ENCODE measurements around the gene KBTBD7. TPM values are rescaled to one million over a fixed set of nuclear protein-coding genes. Genes with fewer than 3 reads are reported as not detected.

KBTBD7 gene, protein sequence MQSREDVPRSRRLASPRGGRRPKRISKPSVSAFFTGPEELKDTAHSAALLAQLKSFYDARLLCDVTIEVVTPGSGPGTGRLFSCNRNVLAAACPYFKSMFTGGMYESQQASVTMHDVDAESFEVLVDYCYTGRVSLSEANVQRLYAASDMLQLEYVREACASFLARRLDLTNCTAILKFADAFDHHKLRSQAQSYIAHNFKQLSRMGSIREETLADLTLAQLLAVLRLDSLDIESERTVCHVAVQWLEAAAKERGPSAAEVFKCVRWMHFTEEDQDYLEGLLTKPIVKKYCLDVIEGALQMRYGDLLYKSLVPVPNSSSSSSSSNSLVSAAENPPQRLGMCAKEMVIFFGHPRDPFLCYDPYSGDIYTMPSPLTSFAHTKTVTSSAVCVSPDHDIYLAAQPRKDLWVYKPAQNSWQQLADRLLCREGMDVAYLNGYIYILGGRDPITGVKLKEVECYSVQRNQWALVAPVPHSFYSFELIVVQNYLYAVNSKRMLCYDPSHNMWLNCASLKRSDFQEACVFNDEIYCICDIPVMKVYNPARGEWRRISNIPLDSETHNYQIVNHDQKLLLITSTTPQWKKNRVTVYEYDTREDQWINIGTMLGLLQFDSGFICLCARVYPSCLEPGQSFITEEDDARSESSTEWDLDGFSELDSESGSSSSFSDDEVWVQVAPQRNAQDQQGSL
- total RNA-seq = 1 to 10 TPM; 3.6 to 4.1 TPM

DNA sequence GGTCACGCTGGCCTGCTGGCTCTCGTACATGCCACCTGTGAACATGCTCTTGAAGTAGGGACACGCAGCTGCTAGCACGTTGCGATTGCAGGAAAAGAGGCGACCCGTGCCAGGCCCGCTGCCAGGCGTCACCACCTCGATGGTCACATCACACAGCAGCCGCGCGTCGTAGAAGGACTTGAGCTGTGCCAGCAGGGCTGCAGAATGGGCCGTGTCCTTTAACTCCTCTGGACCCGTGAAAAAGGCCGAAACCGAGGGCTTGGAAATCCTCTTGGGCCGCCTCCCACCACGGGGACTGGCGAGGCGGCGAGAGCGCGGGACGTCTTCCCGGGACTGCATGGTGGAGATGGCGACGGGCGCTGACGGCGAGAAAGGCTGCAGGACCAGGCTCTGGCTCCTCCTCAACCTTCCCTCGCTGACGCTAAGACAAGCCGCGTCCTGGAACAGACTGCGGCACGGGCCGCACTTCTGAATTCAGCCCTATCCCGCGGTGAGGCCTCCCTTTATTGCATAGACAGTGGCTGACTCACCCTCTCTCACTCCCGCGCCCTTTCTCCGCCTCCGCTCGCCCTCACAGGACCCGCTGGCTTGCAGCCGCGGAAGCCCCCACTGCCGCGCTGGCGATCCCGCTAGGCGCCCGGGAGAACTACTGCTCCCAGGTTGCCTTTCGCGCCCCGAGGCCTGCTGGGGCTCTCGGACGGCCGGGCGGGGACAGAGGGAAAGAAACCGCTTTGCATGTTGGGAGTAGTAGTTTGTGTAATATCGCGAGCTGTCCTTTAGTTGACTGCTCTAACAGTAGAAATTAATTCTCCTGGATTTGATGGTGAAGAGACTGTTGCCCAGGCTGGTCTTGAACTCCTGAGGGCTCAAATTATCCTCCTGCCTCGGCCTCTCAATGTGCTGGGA lies at the start of gene KBTBD7:
KBTBD7 (minus strand) TSS at position 651 of the 906 bp plus-strand sequence; CDS start at position 339, 312 bp downstream.
- ChIA-PET CTCF (no interaction called here), POLR2A (interaction anchor here (0.6 to 1.3 kb wide), 2 partner anchors 61 to 105 kb away, joined by 3 to 4 read pairs; no protein-coding TSS in a partner anchor)
- Mint-ChIP-seq H3K36me3 (peaks cover 9% of the 10 kb centered on the region), H3K9me3 (no peaks in the 10 kb centered on the region), H3K4me3 (peak within 1 kb of the TSS; percentile 90), H3K27ac (peak within 1 kb of the TSS; percentile 92), H3K27me3 (no peaks in the 10 kb centered on the region), H3K4me1 (ENCODE audit: low read depth) (peaks cover 43% of the 10 kb centered on the region)
- intact Hi-C loops (cut with micrococcal nuclease) = loop anchor here (1.0 to 2.0 kb wide), 7 partner anchors 15 to 417 kb away; partner anchors contain the start of genes KBTBD6, MTRF1 and WBP4
- peak; percentile 96 for DNase-seq

DNA sequence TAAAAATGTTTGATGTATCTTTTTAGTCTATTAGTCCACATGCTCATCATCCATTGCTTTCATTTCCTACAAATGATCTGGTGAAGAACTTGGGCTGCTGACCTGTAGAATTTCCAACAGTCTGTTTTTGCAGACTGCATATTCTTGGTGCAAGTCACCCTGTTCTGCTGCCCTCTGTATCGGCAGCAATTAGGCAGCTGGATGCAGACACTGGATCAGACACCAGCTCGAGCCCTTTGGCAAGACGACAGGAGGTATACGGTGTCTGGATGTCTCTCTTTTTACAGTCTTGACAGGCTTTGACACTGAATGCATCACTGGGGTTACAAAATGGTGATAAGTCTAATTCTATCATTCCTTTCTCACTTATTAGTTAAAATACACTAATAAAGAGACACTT lies 47.3 kb upstream of the KBTBD7 start:
- DNase-seq = no peak
- H3K27ac Mint-ChIP-seq = no peak overlapping the region
- POLR2A ChIA-PET = no interaction called here
- no peak overlapping the region for H3K4me3 Mint-ChIP-seq
- H3K27me3 Mint-ChIP-seq = no peaks in the 10 kb centered on the region
- CTCF ChIA-PET = no interaction called here
- H3K9me3 Mint-ChIP-seq = no peaks in the 10 kb centered on the region
- H3K36me3 Mint-ChIP-seq = peaks cover 9% of the 10 kb centered on the region
- intact Hi-C loops (cut with micrococcal nuclease) = no loop called here
- no peaks in the 10 kb centered on the region for H3K4me1 Mint-ChIP-seq (ENCODE audit: low read depth)

DNA sequence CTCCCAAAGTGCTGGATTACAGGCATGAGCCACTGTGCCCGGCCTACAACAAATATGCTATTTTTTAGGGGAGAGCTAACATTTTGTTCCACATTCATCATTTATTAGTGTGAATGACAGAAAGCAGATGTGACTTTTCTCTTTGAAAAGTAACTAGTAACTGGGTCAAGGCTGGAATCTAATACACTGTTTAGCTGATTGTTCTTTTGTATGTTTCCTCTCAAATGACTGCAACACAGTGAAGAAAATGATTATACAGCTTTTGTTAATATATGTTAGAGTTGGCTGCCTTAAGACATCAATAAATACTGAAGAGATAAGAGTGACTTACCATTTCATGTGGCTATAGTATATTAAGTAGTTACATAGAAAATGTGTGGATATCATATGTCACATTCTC lies 42.0 kb upstream of the KBTBD7 start:
- no peak for DNase-seq
- H3K27ac Mint-ChIP-seq = no peak overlapping the region
- peaks cover 28% of the 10 kb centered on the region for H3K36me3 Mint-ChIP-seq
- no peak overlapping the region for H3K4me3 Mint-ChIP-seq
- ChIA-PET CTCF (interaction anchor here (3.3 kb wide), 1 partner anchor 14 kb away, joined by 9 read pairs; no protein-coding TSS in a partner anchor), POLR2A (no interaction called here)
- no peaks in the 10 kb centered on the region for H3K9me3 Mint-ChIP-seq
- no peaks in the 10 kb centered on the region for H3K27me3 Mint-ChIP-seq
- intact Hi-C loops (cut with micrococcal nuclease) = no loop called here
- H3K4me1 Mint-ChIP-seq (ENCODE audit: low read depth) = no peaks in the 10 kb centered on the region

DNA sequence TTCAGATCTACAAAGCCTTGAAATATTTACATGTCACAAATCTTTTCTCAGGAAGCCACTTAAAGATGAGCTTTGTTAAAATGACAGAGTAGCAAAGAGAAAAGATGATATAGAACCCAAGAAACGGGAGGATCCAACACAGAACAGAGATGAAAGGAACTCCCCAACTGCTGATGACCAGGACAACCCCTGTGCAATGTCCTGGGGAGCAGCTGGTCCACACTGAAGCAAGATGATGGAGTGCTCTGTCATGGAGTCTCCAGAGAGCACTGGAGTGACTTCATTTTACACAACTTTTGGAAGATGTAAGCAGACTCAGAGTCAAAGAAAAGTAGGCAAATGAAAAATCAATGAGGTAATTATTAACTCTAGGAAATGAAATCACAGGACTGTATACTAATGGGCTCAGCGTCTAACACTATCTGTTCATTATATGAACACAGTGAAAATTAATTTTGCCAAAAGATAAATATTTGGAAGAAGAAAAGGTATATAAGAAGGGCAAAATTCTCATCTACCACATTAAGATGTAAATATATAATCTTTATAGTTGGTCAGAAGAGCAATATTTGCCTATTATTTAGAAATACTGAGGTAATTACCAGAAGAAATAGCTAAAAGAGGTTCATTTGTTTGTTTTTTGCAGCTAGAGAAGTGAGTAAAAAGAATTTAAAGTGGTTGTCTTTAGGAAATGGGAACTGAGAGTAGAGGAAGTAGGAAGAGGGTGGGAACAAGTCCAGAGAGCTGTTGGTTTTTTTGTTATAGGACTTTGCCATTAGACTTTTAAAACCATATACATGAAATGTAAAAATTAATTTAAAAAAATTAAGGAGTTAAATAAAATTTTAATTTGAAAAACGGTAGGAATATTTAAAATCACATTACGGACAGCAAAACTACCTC lies 38.5 kb upstream of the KBTBD7 start:
- no peaks in the 10 kb centered on the region for H3K27me3 Mint-ChIP-seq
- ChIA-PET CTCF (interaction anchor here (0.6 to 2.8 kb wide), 3 partner anchors 10 to 706 kb away, joined by 3 to 12 read pairs (median 4); no protein-coding TSS in a partner anchor), POLR2A (no interaction called here)
- no peak overlapping the region for H3K4me3 Mint-ChIP-seq
- H3K27ac Mint-ChIP-seq = no peak overlapping the region
- no peak for DNase-seq
- H3K36me3 Mint-ChIP-seq = peaks cover 29% of the 10 kb centered on the region
- H3K9me3 Mint-ChIP-seq = no peaks in the 10 kb centered on the region
- intact Hi-C loops (cut with micrococcal nuclease) = no loop called here
- no peaks in the 10 kb centered on the region for H3K4me1 Mint-ChIP-seq (ENCODE audit: low read depth)

DNA sequence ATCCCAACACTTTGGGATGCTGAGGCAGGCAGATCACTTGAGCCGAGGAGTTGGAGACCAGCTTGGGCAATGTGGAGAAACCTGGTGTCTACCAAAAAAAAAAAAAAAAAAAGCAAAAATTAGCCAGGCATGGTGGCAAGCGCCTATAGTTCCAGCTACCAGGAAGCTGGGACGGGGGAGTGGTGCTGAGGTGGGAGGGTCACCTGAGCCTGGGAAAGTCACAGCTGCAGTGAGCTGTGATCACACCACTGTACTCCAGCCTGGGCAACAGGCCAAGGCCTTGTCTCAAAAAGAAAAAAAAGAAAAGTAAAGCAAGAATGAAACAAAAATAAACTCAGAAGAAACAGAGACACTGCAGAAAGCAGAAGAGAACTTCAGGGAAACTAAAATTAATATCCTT lies 37.4 kb upstream of the KBTBD7 start:
- Mint-ChIP-seq H3K4me3 (no peak overlapping the region), H3K27ac (no peak overlapping the region), H3K9me3 (no peaks in the 10 kb centered on the region), H3K4me1 (ENCODE audit: low read depth) (no peaks in the 10 kb centered on the region), H3K36me3 (peaks cover 29% of the 10 kb centered on the region), H3K27me3 (no peaks in the 10 kb centered on the region)
- CTCF ChIA-PET = interaction anchor here (1.7 to 2.8 kb wide), 2 partner anchors 9 to 10 kb away, joined by 4 to 12 read pairs; no protein-coding TSS in a partner anchor
- POLR2A ChIA-PET = no interaction called here
- intact Hi-C loops (cut with micrococcal nuclease) = no loop called here
- DNase-seq = no peak

DNA sequence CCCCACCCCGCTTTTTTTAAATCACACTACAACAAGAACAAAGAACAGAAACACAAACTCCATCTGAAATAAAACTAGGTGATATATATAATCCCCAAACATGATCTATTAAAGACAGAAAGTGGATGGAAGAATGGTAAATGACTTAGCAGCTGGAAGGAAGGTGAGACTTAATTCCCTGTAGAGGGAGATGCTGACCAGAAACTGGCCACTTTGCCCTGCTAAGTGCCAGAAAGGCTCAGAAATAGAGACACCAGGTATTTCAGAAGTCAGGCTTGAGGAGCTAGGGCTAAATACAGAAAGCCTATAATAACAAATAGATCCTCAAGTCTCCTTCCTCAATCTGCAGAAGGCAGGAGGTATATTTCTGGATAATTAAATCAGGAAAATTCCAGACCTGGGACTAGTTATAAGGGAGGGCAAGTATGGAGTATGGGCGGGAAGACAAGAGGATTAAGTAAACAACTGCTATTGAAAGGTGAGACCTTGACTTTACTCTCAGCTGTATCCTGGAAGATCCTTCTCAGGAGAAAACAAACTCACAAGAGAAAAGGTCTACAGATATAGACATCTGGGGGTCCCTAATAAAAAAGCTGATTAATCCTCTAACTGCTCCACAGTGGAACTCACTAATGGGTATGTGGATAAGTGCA lies 36.8 kb upstream of the KBTBD7 start:
- H3K4me3 Mint-ChIP-seq = no peak overlapping the region
- no peaks in the 10 kb centered on the region for H3K27me3 Mint-ChIP-seq
- no peaks in the 10 kb centered on the region for H3K4me1 Mint-ChIP-seq (ENCODE audit: low read depth)
- ChIA-PET POLR2A (no interaction called here), CTCF (interaction anchor here (1.7 to 2.8 kb wide), 2 partner anchors 8 to 10 kb away, joined by 4 to 12 read pairs; no protein-coding TSS in a partner anchor)
- no peak overlapping the region for H3K27ac Mint-ChIP-seq
- H3K9me3 Mint-ChIP-seq = no peaks in the 10 kb centered on the region
- peaks cover 27% of the 10 kb centered on the region for H3K36me3 Mint-ChIP-seq
- intact Hi-C loops (cut with micrococcal nuclease) = no loop called here
- DNase-seq = no peak

DNA sequence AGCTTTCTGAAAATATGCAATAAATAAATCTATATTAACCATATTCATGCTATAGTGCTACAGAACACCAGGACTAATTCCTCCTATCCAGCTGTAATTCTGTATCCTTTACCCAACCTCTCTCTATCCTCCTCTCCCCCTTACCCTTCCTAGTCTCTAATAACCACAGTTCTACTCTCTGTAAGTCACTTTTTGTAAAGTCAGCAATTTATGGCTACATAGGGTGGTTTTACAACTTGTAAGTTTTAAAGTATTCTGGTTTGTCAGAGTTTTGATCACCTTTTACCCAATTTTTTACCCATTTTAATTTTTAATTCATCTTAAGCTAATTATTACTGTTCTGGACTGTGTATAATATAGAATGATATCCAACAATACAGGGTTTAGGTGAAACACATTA lies 35.0 kb upstream of the KBTBD7 start:
- H3K4me1 Mint-ChIP-seq (ENCODE audit: low read depth) = no peaks in the 10 kb centered on the region
- no peak for DNase-seq
- H3K4me3 Mint-ChIP-seq = no peak overlapping the region
- POLR2A ChIA-PET = no interaction called here
- H3K27ac Mint-ChIP-seq = no peak overlapping the region
- no peaks in the 10 kb centered on the region for H3K27me3 Mint-ChIP-seq
- CTCF ChIA-PET = no interaction called here
- no peaks in the 10 kb centered on the region for H3K9me3 Mint-ChIP-seq
- peaks cover 21% of the 10 kb centered on the region for H3K36me3 Mint-ChIP-seq
- intact Hi-C loops (cut with micrococcal nuclease) = no loop called here

DNA sequence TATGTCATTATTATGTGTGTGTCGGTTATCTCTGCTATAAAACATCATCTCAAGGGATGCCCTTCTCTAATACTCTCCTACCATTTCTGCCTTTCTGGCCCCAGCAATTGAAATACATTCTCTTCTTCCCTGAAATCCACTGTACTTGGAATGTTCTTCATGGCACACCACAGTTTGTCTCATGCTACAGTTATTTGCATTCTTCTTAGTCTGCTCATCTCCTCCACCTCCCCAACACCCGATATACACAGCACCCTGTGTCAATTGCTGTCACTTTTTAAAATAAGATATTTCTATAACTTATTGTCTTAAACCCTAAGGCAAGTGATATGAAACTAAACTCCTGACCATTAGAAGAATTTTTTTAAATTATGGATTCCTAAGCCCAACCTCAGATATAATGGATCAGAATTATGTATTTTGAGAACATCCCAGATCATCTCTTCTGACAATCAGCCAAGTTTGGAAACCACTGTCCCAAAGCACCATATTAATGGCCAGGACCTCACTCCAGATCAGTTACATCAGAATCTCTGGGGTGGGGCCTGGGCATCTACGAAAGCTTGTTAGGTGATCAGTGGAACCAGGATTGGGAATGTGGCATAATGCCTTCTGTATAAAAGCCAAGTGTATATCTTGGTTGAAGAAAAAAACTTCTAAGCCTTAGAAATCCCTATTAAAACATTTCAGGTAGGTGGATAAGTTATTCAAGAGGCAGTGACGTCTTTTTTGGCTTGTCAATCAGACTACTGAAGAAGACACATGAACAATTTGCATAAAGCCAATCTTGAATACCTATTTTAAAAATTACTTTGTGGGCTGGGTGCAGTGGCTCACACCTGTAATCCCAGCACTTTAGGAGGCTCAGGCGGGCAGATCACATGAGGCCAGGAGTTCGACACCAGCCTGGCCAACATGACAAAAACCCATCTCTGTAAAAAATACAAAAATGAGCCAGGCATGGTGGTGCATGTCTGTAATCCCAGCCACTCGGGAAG lies 30.0 kb upstream of the KBTBD7 start:
- ChIA-PET CTCF (no interaction called here), POLR2A (no interaction called here)
- H3K36me3 Mint-ChIP-seq = peaks cover 3% of the 10 kb centered on the region
- intact Hi-C loops (cut with micrococcal nuclease) = no loop called here
- no peak for DNase-seq
- H3K27me3 Mint-ChIP-seq = no peaks in the 10 kb centered on the region
- no peaks in the 10 kb centered on the region for H3K4me1 Mint-ChIP-seq (ENCODE audit: low read depth)
- H3K4me3 Mint-ChIP-seq = no peak overlapping the region
- H3K9me3 Mint-ChIP-seq = no peaks in the 10 kb centered on the region
- no peak overlapping the region for H3K27ac Mint-ChIP-seq

DNA sequence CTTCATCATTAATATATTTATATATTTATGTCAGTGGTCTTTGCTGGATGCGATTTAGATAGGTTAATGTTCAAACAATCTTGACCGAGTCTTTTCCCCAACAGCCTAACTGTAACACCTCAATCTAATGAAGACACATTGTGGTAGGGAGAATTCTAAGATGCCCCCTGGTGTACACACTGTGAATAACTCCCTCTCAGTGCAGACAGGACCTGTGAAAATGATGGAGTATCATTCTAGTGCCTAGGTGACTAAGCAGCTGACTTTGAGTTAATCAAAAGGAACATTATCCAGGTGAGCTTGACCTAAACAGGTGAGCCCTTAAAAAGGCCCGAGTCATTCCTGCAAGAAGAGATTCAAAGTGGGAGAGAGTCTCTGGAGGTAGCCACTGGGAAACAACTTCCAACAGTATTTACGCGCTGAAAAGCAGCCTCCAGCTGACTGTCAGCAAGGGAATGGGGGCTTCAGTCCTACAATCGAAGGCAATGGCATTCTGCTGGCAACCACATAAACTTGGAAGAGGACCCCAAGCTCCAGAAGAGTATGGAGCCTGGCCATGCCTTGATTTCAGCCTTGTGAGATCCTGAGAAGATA lies 28.0 kb upstream of the KBTBD7 start:
- Mint-ChIP-seq H3K27me3 (no peaks in the 10 kb centered on the region), H3K4me1 (ENCODE audit: low read depth) (no peaks in the 10 kb centered on the region), H3K27ac (no peak overlapping the region), H3K36me3 (no peaks in the 10 kb centered on the region), H3K4me3 (no peak overlapping the region), H3K9me3 (no peaks in the 10 kb centered on the region)
- ChIA-PET CTCF (interaction anchor here (0.6 to 5.0 kb wide), 20 partner anchors 10 to 256 kb away, joined by 3 to 36 read pairs (median 4); no protein-coding TSS in a partner anchor), POLR2A (no interaction called here)
- intact Hi-C loops (cut with micrococcal nuclease) = loop anchor here (1.0 to 2.0 kb wide), 3 partner anchors 28 to 168 kb away; partner anchors contain the start of gene KBTBD7
- DNase-seq = peak; percentile 62

Measured in activated CD4-positive, alpha-beta memory T cell treated with anti-CD3 and anti-CD28 coated beads for 36 hours (primary cell).